Right atrium auricular region (tissue), 2 donors: Measurements from ENCODE around the gene KPNA1. TPM values are rescaled to one million over a fixed set of nuclear protein-coding genes. Genes with fewer than 3 reads are reported as not detected.

Source experiments
- DNase-seq: peaks from one replicate; pipeline ENCODE4 v3.0.0-alpha.2; 2019; ENCODE audit warnings: low spot score
- H3K27ac ChIP-seq, 2 donors: fragments of 200-600 bp; sonication (generic); 1 replicate in 1 of 2; 2 replicates in 1 of 2; pipeline ENCODE4 v1.5.1; 2016 to 2019
- H3K27me3 ChIP-seq, 2 donors: fragments of 200-600 bp; sonication (generic); one replicate each; pipeline versions ENCODE4 v1.5.1 to v1.6.0; 2017 to 2019
- H3K36me3 ChIP-seq: fragments of 200-600 bp; sonication (generic); one replicate; pipeline ENCODE4 v1.5.1; 2016
- H3K4me1 ChIP-seq, 2 donors: fragments of 200-600 bp; sonication (generic); one replicate each; pipeline versions ENCODE4 v1.5.1 to v1.6.0; 2017 to 2019
- H3K4me3 ChIP-seq, 2 donors: fragments of 200-600 bp; sonication (generic); 1 replicate in 1 of 2; 2 replicates in 1 of 2; pipeline ENCODE4 v1.5.1; 2017 to 2019; ENCODE audit warnings: mild to moderate bottlenecking in 1 of 2, moderate library complexity in 1 of 2
- H3K9me3 ChIP-seq, 2 donors: fragments of 200-600 bp; sonication (generic); one replicate each; pipeline ENCODE4 v1.5.1; 2019
- CTCF ChIP-seq, 2 donors: fragments of 200-600 bp; sonication (generic); IDR thresholded peaks; one replicate each; pipeline ENCODE4 v1.5.1; 2019; ENCODE audit warnings: antibody characterized with exemption in 2 of 2
- total RNA-seq, 2 donors: library from RNA; depleted of rRNA; stranded (reverse); fragments of >200 nt; gene quantifications; one replicate each; pipeline ENCODE4 v1.1.0, GENCODE V29; 2016

Gene KPNA1
- total RNA-seq, 2 donors from 2014 or later = 33.3 to 40.0 TPM

GRCh38 chr3:122533480-122533879 lies 18.7 kb upstream of the KPNA1 start:
- TF ChIP-seq CTCF (IDR thresholded peaks at IDR 0.05) = no peak
- no peak overlapping the region for H3K4me3 ChIP-seq
- H3K27me3 ChIP-seq = no peaks in the 10 kb centered on the region
- no peak overlapping the region for H3K27ac ChIP-seq
- H3K4me1 ChIP-seq = no peaks in the 10 kb centered on the region
- H3K36me3 ChIP-seq = peaks cover 41% of the 10 kb centered on the region
- no peaks in the 10 kb centered on the region for H3K9me3 ChIP-seq
- no peak for DNase-seq

- no peak for TF ChIP-seq CTCF (IDR thresholded peaks at IDR 0.05)
- H3K36me3 ChIP-seq = peaks cover 32% of the 10 kb centered on the region
Measured at GRCh38 chr3:122530164-122530563, 15.4 kb upstream of the KPNA1 start.

GRCh38 chr3:122523317-122523716 lies 8.6 kb upstream of the KPNA1 start:
- DNase-seq = no peak
- Histone ChIP-seq H3K27ac (no peak overlapping the region), H3K27me3 (no peaks in the 10 kb centered on the region), H3K9me3 (no peaks in the 10 kb centered on the region), H3K4me3 (no peak overlapping the region), H3K36me3 (peaks cover 5% of the 10 kb centered on the region), H3K4me1 (no peaks in the 10 kb centered on the region)
- TF ChIP-seq CTCF (IDR thresholded peaks at IDR 0.05) = no peak

More at GRCh38 chr3:122530164-122530563, 15.4 kb upstream of the KPNA1 start:
- Histone ChIP-seq H3K27ac (no peak overlapping the region), H3K4me3 (no peak overlapping the region), H3K9me3 (no peaks in the 10 kb centered on the region), H3K4me1 (no peaks in the 10 kb centered on the region), H3K27me3 (no peaks in the 10 kb centered on the region)
- DNase-seq = no peak

GRCh38 chr3:122520861-122521260 lies 6.1 kb upstream of the KPNA1 start:
- no peak for DNase-seq
- Histone ChIP-seq H3K4me1 (no peaks in the 10 kb centered on the region), H3K4me3 (no peak overlapping the region), H3K27me3 (no peaks in the 10 kb centered on the region), H3K27ac (no peak overlapping the region), H3K9me3 (no peaks in the 10 kb centered on the region), H3K36me3 (no peaks in the 10 kb centered on the region)
- no peak for TF ChIP-seq CTCF (IDR thresholded peaks at IDR 0.05)

- TF ChIP-seq CTCF (IDR thresholded peaks at IDR 0.05) = no peak
- H3K4me3 ChIP-seq = no peak overlapping the region
- no peaks in the 10 kb centered on the region for H3K9me3 ChIP-seq
- no peak for DNase-seq
- H3K36me3 ChIP-seq = no peaks in the 10 kb centered on the region
- H3K27me3 ChIP-seq = no peaks in the 10 kb centered on the region
- H3K4me1 ChIP-seq = peaks cover 0 to 4% of the 10 kb centered on the region in 2 donors
- H3K27ac ChIP-seq = no peak overlapping the region
Measured at GRCh38 chr3:122519693-122520092, 5.0 kb upstream of the KPNA1 start.

GRCh38 chr3:122516846-122517360 lies 2.2 kb upstream of the KPNA1 start:
- no peak for TF ChIP-seq CTCF (IDR thresholded peaks at IDR 0.05)
- Histone ChIP-seq H3K4me3 (no peak overlapping the region), H3K27me3 (no peaks in the 10 kb centered on the region), H3K9me3 (no peaks in the 10 kb centered on the region), H3K36me3 (no peaks in the 10 kb centered on the region), H3K27ac (no peak overlapping the region), H3K4me1 (peaks cover 0 to 22% of the 10 kb centered on the region in 2 donors)
- no peak for DNase-seq
